Brain microvascular endothelial cell (primary cell): Measurements from ENCODE around the gene BIK.
A peak's percentile ranks its signal among the peaks of the same experiment; 100 is the strongest.

Experiments
- DNase-seq: peaks from one replicate; pipeline ENCODE4 v3.0.0-alpha.2; 2020
- H3K27ac ChIP-seq: fragments of 250-450 bp; sonication (Bioruptor Pico); 2 replicates; pipeline ENCODE4 v1.5.1; 2020; ENCODE audit warnings: mild to moderate bottlenecking, moderate library complexity
- H3K27me3 ChIP-seq: fragments of 250-450 bp; sonication (Bioruptor Pico); replicated peaks from 2 replicates; pipeline ENCODE4 v1.5.1; 2020; ENCODE audit warnings: mild to moderate bottlenecking
- H3K36me3 ChIP-seq: fragments of 250-450 bp; sonication (Bioruptor Pico); replicated peaks from 2 replicates; pipeline ENCODE4 v1.5.1; 2020; ENCODE audit warnings: mild to moderate bottlenecking
- H3K4me3 ChIP-seq: 2 replicates; pipeline ENCODE4 v1.5.1; 2011; ENCODE audit warnings: low read depth, mild to moderate bottlenecking, control low read depth, low read length, moderate library complexity
- in situ Hi-C: cut with HindIII; loops from 2 replicates; pipeline ENCODE4 v1.10.0; 2017; ENCODE audit warnings: low sequenced_read_pairs, low pct_ligation_motif_present
- TF ChIP-seq, protein P1 (sequence below): IDR thresholded peaks from 2 replicates; pipeline ENCODE4 v1.5.1; 2011; ENCODE audit warnings: low read depth, mild to moderate bottlenecking, moderate library complexity, low read length, control low read depth, inconsistent platforms; ENCODE audit errors: missing control alignments

BIK gene

DNA sequence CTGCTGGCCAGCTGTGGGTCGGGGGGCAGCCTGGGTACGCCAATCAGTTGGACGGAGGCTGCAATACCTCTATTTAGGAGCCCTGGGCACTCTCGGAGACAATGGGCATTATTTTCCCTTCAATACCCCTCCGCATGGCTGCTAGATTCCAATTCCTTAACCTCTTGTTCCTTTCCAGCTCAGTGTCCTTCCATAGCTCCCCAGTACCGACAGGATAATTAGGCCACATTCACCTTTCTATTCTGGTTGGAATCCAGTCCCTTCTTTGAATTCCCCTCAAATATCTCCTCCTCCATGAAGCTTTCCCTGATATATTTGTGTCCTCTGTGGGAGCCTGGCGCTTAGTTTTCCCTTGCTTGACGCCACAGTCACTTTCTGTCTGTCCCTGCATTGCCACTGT, 4.2 kb upstream of the BIK start:
- TF ChIP-seq, protein P1, sequence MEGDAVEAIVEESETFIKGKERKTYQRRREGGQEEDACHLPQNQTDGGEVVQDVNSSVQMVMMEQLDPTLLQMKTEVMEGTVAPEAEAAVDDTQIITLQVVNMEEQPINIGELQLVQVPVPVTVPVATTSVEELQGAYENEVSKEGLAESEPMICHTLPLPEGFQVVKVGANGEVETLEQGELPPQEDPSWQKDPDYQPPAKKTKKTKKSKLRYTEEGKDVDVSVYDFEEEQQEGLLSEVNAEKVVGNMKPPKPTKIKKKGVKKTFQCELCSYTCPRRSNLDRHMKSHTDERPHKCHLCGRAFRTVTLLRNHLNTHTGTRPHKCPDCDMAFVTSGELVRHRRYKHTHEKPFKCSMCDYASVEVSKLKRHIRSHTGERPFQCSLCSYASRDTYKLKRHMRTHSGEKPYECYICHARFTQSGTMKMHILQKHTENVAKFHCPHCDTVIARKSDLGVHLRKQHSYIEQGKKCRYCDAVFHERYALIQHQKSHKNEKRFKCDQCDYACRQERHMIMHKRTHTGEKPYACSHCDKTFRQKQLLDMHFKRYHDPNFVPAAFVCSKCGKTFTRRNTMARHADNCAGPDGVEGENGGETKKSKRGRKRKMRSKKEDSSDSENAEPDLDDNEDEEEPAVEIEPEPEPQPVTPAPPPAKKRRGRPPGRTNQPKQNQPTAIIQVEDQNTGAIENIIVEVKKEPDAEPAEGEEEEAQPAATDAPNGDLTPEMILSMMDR: no peak
- H3K27me3 ChIP-seq: peaks cover 15% of the 10 kb centered on the region
- DNase-seq: no peak
- H3K36me3 ChIP-seq: no peaks in the 10 kb centered on the region
- in situ Hi-C loops: no loop called here
- H3K27ac ChIP-seq: no peak overlapping the region
- H3K4me3 ChIP-seq: no peak overlapping the region

DNA sequence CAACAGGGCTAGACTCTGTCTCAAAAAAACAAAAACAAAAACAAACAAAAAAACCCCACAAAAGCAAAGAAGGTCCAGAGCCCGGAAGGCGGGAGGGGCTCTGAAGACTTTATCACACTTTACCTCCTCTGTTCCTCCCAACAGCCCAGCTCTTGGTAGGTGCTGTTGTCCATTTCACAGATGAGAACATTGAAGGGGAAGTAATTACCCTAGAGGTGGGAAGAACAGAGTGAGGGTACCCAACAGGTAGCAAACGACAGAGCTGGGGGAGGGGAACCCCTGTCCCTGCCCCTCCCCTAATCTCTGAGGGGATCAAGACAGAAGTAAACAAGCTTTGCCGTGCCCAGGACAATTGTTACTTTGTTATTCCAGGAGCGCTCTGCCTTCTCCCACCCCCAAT, 1.0 kb upstream of the BIK start:
- Histone ChIP-seq H3K27ac (no peak overlapping the region), H3K4me3 (no peak overlapping the region), H3K27me3 (peaks cover 19% of the 10 kb centered on the region), H3K36me3 (no peaks in the 10 kb centered on the region)
- no peak for DNase-seq
- in situ Hi-C loops: no loop called here
- TF ChIP-seq, protein P1: no peak

DNA sequence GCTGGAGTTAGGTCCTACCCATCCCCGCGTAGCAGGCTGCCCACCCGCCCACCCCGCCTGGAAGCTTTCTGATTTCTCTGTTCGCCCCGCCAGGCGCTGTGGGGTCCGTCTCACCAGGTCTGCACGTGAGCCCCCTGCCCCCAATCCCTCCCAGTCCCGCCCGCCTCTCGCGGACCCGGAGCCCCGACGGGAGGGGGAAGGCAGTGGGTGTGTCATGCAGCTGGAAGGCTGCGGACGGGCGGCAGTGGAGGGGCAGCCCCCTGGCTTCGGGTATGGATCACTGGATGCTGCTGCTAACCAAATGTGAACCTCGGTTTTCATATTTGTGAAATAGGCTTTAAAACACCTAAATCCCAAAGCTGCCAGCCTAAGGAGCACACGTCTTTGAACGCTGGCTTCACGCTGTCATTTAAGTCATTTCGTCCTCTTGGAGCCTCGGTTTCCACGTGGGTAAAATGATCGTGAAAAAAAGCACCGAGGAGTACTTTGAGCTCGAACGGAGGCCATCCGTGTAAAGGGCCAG, 568 bp upstream of the BIK start:
- H3K27me3 ChIP-seq: peaks cover 19% of the 10 kb centered on the region

DNA sequence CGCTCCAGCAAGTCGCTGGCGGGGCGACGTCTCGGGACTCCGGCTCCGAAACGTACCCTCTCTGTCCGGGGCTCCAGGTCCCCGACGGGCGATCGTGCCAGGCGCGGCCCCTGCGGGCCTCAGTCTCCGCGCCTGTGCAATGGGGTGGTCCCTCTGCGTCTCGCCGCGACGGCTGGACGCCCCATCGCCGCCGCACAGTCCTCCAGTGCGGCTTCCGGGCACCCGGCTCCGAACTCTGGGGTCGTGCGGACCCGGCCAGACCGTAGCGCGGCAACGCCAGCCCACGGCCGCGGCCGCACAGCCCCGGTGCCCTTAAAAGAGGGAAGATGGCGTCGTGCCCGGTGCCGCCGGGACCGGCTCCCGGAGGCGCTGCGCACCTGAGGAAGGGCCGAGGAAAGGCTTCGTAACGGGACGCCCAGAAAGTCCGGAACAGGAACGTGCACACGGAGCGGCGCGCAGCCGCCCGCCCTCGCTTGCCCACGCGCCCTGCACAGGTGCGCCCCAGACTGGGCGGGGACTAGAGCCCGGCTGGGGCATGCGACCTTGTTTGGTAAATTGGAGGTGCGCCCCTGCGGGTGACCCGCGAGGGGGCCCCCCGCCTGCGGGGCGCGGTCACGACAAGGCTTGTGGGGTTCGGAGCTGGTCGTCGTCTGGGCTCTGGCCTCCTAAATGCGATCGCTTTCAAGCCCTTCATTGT, 525 bp downstream of the BIK start:
- Histone ChIP-seq H3K27ac (no peak overlapping the region), H3K4me3 (peak overlapping the region; percentile 43), H3K36me3 (no peaks in the 10 kb centered on the region), H3K27me3 (peaks cover 19% of the 10 kb centered on the region)
- TF ChIP-seq, protein P1: no peak
- DNase-seq: no peak
- in situ Hi-C loops: no loop called here

More for the DNA sequence above, 568 bp upstream of the BIK start:
- no peak for DNase-seq
- in situ Hi-C loops: no loop called here
- TF ChIP-seq, protein P1: no peak
- Histone ChIP-seq H3K4me3 (peak overlapping the region; percentile 37), H3K36me3 (no peaks in the 10 kb centered on the region), H3K27ac (no peak overlapping the region)

DNA sequence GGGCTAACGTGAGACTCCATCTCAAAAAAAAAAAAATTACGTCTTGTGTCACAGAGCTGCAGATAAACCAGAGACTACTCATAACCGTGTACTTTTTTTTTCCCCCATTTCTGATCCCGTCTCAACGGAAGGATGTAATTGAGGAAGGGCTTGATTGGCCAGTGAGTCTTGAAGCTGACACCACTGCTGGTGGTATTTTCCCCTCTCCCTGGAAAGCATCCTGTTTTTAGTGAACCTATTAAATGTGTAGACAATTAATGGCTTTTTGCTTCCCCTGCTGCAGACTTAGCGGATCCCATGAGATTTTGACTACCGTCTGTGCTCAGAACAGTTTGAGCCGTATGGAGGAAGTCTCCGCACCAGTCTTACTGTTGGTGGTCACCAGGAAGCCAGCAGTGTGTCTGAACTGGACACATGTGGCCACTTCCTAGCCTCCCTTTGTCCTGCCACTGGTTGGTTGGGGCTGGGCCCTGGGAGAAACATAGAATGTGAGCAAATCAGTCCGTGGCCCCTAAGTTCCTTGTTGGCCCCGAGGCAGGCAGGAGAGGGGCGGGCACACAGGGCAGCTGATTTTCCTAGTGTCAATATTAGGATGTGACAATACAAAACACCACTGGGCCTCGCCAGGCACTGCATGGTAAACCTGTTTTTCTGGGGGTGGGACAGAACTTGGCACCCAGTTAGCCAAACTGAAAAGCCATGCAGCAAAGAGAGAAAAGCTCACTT, 3.1 kb downstream of the BIK start:
- TF ChIP-seq, protein P1: no peak
- in situ Hi-C loops: no loop called here
- DNase-seq: no peak

More for the DNA sequence above, 3.1 kb downstream of the BIK start:
- no peaks in the 10 kb centered on the region for H3K36me3 ChIP-seq
- H3K27ac ChIP-seq: no peak overlapping the region
- H3K27me3 ChIP-seq: peaks cover 19% of the 10 kb centered on the region
- no peak overlapping the region for H3K4me3 ChIP-seq
